ENCODE results near the gene TRAF3IP1. TPM values are rescaled to one million over a fixed set of nuclear protein-coding genes. Genes with fewer than 3 reads are reported as not detected.

Gene TRAF3IP1
- total RNA-seq, 4 donors from 2014 or later = 19.9 to 38.6 (median 23.6) TPM

GRCh38 chr2:238344517-238344916, 24.2 kb downstream of the TRAF3IP1 start:
- intact Hi-C loops (cut with DNase I) = no loop called here
- Histone ChIP-seq H3K4me1 (peaks cover 0 to 5% (median 0%) of the 10 kb centered on the region in 4 donors), H3K36me3 (peaks cover 11 to 41% (median 17%) of the 10 kb centered on the region in 4 donors), H3K4me3 (no peak overlapping the region), H3K27me3 (no peaks in the 10 kb centered on the region), H3K27ac (replicated peaks in 1 of 4) (no peak overlapping the region), H3K9me3 (no peaks in the 10 kb centered on the region)
- DNase-seq (ENCODE audit: extremely low spot score) = no peak
- 100% methylated on average over 9 of the region's 10 CpGs for WGBS
- TF ChIP-seq POLR2A (IDR thresholded peaks at IDR 0.05; ENCODE audit: low read depth) = no peak
- no peak for TF ChIP-seq EP300 (IDR thresholded peaks at IDR 0.05)
- no peak for TF ChIP-seq POLR2AphosphoS5 (IDR thresholded peaks at IDR 0.05)
- TF ChIP-seq, protein P1, sequence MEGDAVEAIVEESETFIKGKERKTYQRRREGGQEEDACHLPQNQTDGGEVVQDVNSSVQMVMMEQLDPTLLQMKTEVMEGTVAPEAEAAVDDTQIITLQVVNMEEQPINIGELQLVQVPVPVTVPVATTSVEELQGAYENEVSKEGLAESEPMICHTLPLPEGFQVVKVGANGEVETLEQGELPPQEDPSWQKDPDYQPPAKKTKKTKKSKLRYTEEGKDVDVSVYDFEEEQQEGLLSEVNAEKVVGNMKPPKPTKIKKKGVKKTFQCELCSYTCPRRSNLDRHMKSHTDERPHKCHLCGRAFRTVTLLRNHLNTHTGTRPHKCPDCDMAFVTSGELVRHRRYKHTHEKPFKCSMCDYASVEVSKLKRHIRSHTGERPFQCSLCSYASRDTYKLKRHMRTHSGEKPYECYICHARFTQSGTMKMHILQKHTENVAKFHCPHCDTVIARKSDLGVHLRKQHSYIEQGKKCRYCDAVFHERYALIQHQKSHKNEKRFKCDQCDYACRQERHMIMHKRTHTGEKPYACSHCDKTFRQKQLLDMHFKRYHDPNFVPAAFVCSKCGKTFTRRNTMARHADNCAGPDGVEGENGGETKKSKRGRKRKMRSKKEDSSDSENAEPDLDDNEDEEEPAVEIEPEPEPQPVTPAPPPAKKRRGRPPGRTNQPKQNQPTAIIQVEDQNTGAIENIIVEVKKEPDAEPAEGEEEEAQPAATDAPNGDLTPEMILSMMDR (IDR thresholded peaks at IDR 0.05) = no peak

GRCh38 chr2:238345297-238345968, 25.1 kb downstream of the TRAF3IP1 start:
- H3K4me3 ChIP-seq = no peak overlapping the region
- peaks cover 11 to 50% (median 22%) of the 10 kb centered on the region in 4 donors for H3K36me3 ChIP-seq
- intact Hi-C loops (cut with DNase I) = no loop called here
- H3K9me3 ChIP-seq = no peaks in the 10 kb centered on the region
- no peaks in the 10 kb centered on the region for H3K4me1 ChIP-seq
- no peak overlapping the region for H3K27ac ChIP-seq (replicated peaks in 1 of 4)
- no peak for TF ChIP-seq EP300 (IDR thresholded peaks at IDR 0.05)
- TF ChIP-seq POLR2AphosphoS5 (IDR thresholded peaks at IDR 0.05) = no peak
- no peak for TF ChIP-seq POLR2A (IDR thresholded peaks at IDR 0.05; ENCODE audit: low read depth)
- TF ChIP-seq, protein P1 (IDR thresholded peaks at IDR 0.05) = no peak
- WGBS = 90% methylated on average over 16 of the region's 16 CpGs
- DNase-seq (ENCODE audit: extremely low spot score) = no peak
- H3K27me3 ChIP-seq = no peaks in the 10 kb centered on the region

DNA sequence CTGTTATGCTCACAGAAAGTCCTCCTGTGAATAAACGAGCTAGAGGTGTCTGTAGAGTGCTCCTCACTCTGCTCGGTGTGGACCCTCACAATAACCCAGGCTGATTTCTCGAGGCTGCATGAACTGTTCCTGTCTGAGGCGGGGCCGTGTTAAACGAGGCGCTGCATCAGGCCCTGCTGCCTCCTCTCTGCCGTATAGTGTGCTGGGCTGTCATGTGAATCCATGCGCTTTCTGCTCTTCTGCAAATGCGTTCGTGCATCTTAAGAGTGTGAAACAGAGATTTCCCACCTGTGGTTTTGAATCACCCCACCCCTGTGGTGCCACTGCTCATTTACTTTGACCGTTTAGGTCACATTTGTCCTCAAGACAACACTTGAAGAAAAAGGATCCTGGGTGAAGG, 26.2 kb downstream of the TRAF3IP1 start:
- intact Hi-C loops (cut with DNase I) = no loop called here
- WGBS = 83% methylated on average over 12 of the region's 12 CpGs
- H3K27ac ChIP-seq (replicated peaks in 1 of 4) = no peak overlapping the region
- H3K27me3 ChIP-seq = no peaks in the 10 kb centered on the region
- TF ChIP-seq POLR2AphosphoS5 (IDR thresholded peaks at IDR 0.05) (no peak), EP300 (IDR thresholded peaks at IDR 0.05) (no peak), POLR2A (IDR thresholded peaks at IDR 0.05; ENCODE audit: low read depth) (no peak)
- TF ChIP-seq, protein P1 (IDR thresholded peaks at IDR 0.05) = no peak
- H3K36me3 ChIP-seq = peaks cover 11 to 59% (median 22%) of the 10 kb centered on the region in 4 donors
- no peak for DNase-seq (ENCODE audit: extremely low spot score)
- no peaks in the 10 kb centered on the region for H3K9me3 ChIP-seq
- H3K4me1 ChIP-seq = no peaks in the 10 kb centered on the region
- no peak overlapping the region for H3K4me3 ChIP-seq

DNA sequence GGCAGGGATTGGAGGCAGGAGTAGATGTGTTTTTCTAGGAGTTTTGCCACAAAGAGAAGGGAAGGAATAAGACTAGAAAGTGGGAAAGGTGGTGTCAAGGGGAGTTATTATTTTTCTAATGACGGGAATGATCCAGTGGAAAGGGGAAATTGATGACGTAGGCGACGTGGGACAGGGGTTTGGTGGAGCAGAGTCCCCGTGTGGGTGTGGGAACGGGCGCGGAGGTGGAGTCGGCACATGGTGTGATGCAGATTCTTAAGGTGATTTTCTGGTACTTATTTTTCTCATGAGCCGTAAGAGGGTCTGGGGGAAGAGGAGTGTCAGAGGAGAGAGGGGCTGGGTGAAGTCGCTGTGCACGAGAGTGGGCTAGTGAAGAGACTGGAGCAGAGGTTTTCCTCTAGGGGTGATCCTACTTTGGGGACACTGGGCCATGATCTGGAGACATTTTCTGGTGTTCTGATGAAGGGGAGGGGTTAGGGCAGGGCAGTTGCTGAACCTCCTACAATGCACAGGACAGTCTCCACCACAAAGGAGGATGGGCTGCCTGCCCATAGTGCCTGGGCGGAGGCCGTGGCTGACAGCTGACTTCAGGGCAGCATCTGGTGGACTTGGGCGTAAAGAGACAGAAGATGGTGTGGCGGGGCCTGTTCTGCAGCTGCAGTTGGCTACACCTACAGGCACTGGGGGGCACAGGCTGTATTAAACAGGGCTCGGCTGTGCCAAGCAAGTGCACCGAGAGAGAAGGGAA, 30.0 kb downstream of the TRAF3IP1 start:
- Histone ChIP-seq H3K4me3 (no peak overlapping the region), H3K4me1 (no peaks in the 10 kb centered on the region), H3K27ac (replicated peaks in 1 of 4) (no peak overlapping the region), H3K9me3 (no peaks in the 10 kb centered on the region), H3K27me3 (no peaks in the 10 kb centered on the region), H3K36me3 (peaks cover 17 to 84% (median 44%) of the 10 kb centered on the region in 4 donors)
- DNase-seq (ENCODE audit: extremely low spot score) = peak; percentile 57
- WGBS = 91% methylated on average over 18 of the region's 18 CpGs
- intact Hi-C loops (cut with DNase I) = no loop called here
- TF ChIP-seq, protein P1 (IDR thresholded peaks at IDR 0.05) = no peak
- TF ChIP-seq POLR2AphosphoS5 (IDR thresholded peaks at IDR 0.05) = no peak
- no peak for TF ChIP-seq POLR2A (IDR thresholded peaks at IDR 0.05; ENCODE audit: low read depth)
- no peak for TF ChIP-seq EP300 (IDR thresholded peaks at IDR 0.05)
